Thyroid gland (tissue), 4 donors: ENCODE data around the gene GALNT15. TPM values are rescaled to one million over a fixed set of nuclear protein-coding genes. Genes with fewer than 3 reads are reported as not detected.
A peak's percentile ranks its signal among the peaks of the same experiment; 100 is the strongest.

Source experiments
- DNase-seq, 2 donors: peaks; one replicate each; pipeline ENCODE4 v3.0.0-alpha.2; 2019
- H3K27ac ChIP-seq, 3 donors: fragments of 200-600 bp; sonication (generic); 1 replicate in 2 of 3; 2 replicates in 1 of 3; pipeline ENCODE4 v1.5.1; 2016 to 2019; ENCODE audit warnings: mild to moderate bottlenecking in 1 of 3, moderate library complexity in 1 of 3
- H3K27me3 ChIP-seq: fragments of 200-600 bp; sonication (generic); one replicate; pipeline ENCODE4 v1.5.1; 2019
- H3K36me3 ChIP-seq, 2 donors: fragments of 200-600 bp; sonication (generic); one replicate each; pipeline ENCODE4 v1.5.1; 2016 to 2019
- H3K4me1 ChIP-seq, 2 donors: fragments of 200-600 bp; sonication (generic); one replicate each; pipeline ENCODE4 v1.5.1; 2017 to 2019
- H3K4me3 ChIP-seq, 3 donors: fragments of 200-600 bp; sonication (generic); replicated peaks in 1 of 3; 1 replicate in 2 of 3; 2 replicates in 1 of 3; pipeline ENCODE4 v1.5.1; 2016; ENCODE audit warnings: mild to moderate bottlenecking in 1 of 3
- H3K9me3 ChIP-seq: fragments of 200-600 bp; sonication (generic); one replicate; pipeline ENCODE4 v1.5.1; 2017
- CTCF ChIP-seq, 6 experiments: fragments of 200-600 bp in 3 of 6; fragments of 450-650 bp in 3 of 6; sonication (generic) in 3 of 6; IDR thresholded peaks; one replicate each; pipeline ENCODE4 v1.5.1; 2016 to 2019; ENCODE audit warnings: antibody characterized with exemption in 6 of 6, mild to moderate bottlenecking in 2 of 6, inconsistent platforms in 1 of 6, moderate library complexity in 1 of 6
- POLR2A ChIP-seq, 2 donors: fragments of 450-650 bp; IDR thresholded peaks; one replicate each; pipeline ENCODE4 v1.6.1; 2017; ENCODE audit warnings: antibody characterized with exemption in 2 of 2, mild to moderate bottlenecking in 2 of 2, moderate library complexity in 1 of 2
- WGBS, 2 donors: methylation state at CpG; one replicate each; pipeline ENCODE4 v1.1.5; 2017; 5-methylcytosine and 5-hydroxymethylcytosine counted together
- intact Hi-C: fragments of 100-400 bp; cut with DNase I; formaldehyde crosslinking; loops from one replicate; pipeline ENCODE4 v1.15.1; 2023
- total RNA-seq, 4 donors: library from RNA; depleted of rRNA; stranded (reverse); fragments of >200 nt; gene quantifications; one replicate each; pipeline ENCODE4 v1.2.3, GENCODE V29; 2016

The GALNT15 gene
- total RNA-seq, 4 donors from 2014 or later, result 21.3 to 226 (median 49.4) TPM

- no peak for TF ChIP-seq POLR2A (IDR thresholded peaks at IDR 0.05)
- TF ChIP-seq CTCF (IDR thresholded peaks at IDR 0.05), result no peak
- H3K27me3 ChIP-seq, result no peaks in the 10 kb centered on the region
- peak; percentile 45 to 63 for DNase-seq
- intact Hi-C loops, result no loop called here
- H3K4me1 ChIP-seq, result peaks cover 13 to 15% of the 10 kb centered on the region in 2 donors
- 30 to 47% methylated on average over 6 of the region's 6 CpGs for WGBS, 2 donors
- H3K36me3 ChIP-seq, result no peaks in the 10 kb centered on the region
- H3K4me3 ChIP-seq, result no peak overlapping the region
- peak overlapping the region; percentile 73 to 87 (median 83) for H3K27ac ChIP-seq
- no peaks in the 10 kb centered on the region for H3K9me3 ChIP-seq
These were observed 34.2 kb upstream of the GALNT15 start for GRCh38 chr3:16140116-16140893.

- H3K9me3 ChIP-seq, result no peaks in the 10 kb centered on the region
These were observed 33.6 kb upstream of the GALNT15 start for GRCh38 chr3:16140894-16141285.

GRCh38 chr3:16142350-16143025 is 32.0 kb upstream of the GALNT15 start:
- no peak for DNase-seq
- TF ChIP-seq CTCF (IDR thresholded peaks at IDR 0.05) (no peak), POLR2A (IDR thresholded peaks at IDR 0.05) (no peak)
- Histone ChIP-seq H3K27me3 (no peaks in the 10 kb centered on the region), H3K27ac (no peak overlapping the region), H3K9me3 (no peaks in the 10 kb centered on the region), H3K4me1 (peaks cover 13 to 15% of the 10 kb centered on the region in 2 donors), H3K36me3 (no peaks in the 10 kb centered on the region), H3K4me3 (no peak overlapping the region)
- intact Hi-C loops, result no loop called here
- 75 to 87% methylated on average over 5 of the region's 5 CpGs for WGBS, 2 donors

More at GRCh38 chr3:16140894-16141285, 33.6 kb upstream of the GALNT15 start:
- no peak for DNase-seq
- H3K27me3 ChIP-seq, result no peaks in the 10 kb centered on the region
- H3K27ac ChIP-seq, result peak overlapping the region; percentile 73 to 87 (median 83)
- TF ChIP-seq POLR2A (IDR thresholded peaks at IDR 0.05) (no peak), CTCF (IDR thresholded peaks at IDR 0.05) (no peak)
- H3K36me3 ChIP-seq, result no peaks in the 10 kb centered on the region
- intact Hi-C loops, result no loop called here
- no peak overlapping the region for H3K4me3 ChIP-seq
- WGBS, 2 donors, result 93 to 96% methylated on average over 2 of the region's 2 CpGs
- H3K4me1 ChIP-seq, result peaks cover 13 to 15% of the 10 kb centered on the region in 2 donors

DNA sequence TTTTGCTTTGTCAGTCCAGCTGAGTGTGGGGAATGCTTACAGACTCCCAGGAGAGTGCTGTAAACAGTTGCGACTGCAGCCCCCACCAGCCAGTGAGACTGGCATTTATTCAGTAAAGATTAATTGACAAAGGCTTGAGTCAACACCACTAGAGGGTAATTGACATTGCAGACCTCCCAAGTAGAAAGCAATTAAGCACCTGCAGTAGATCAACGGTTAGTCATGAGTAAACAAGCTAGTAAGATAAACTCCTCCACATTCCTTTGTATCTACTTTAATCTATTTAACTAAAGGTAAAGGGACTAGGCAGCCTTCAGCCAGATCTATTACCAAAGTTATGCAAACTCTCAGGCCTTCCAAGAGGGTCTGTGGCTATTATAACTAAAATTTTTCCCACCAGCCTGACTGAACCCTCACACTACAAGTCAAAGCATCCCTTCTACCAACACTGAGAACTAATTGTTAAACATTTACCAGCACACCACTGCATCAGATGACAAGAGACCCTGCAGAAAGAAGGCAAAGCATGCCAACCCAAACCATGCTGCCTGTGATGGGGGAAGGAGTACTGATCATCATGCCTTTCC is 30.5 kb upstream of the GALNT15 start:
- H3K27ac ChIP-seq, result no peak overlapping the region
- no peaks in the 10 kb centered on the region for H3K9me3 ChIP-seq
- TF ChIP-seq POLR2A (IDR thresholded peaks at IDR 0.05) (no peak), CTCF (IDR thresholded peaks at IDR 0.05) (no peak)
- no peak for DNase-seq
- no peaks in the 10 kb centered on the region for H3K27me3 ChIP-seq
- H3K4me1 ChIP-seq, result peaks cover 15 to 18% of the 10 kb centered on the region in 2 donors
- intact Hi-C loops, result no loop called here
- 33 to 64% methylated on average over 2 of the region's 2 CpGs for WGBS, 2 donors
- H3K36me3 ChIP-seq, result no peaks in the 10 kb centered on the region
- no peak overlapping the region for H3K4me3 ChIP-seq
